T-helper 2 cell (primary cell): Measurements from ENCODE around the gene S100P.

Source experiments
- DNase-seq, 5 experiments: peaks; one replicate each; pipeline versions ENCODE4 v3.0.0 to v3.0.0-alpha.2; 2012 to 2022

The S100P gene

GRCh38 chr4:6673191-6673659 is 20.5 kb upstream of the S100P start:
- peak in 2 of 5 experiments; percentile 33 to 58 for DNase-seq

- peak; percentile 88 to 99 (median 94) for DNase-seq
Measured at GRCh38 chr4:6673660-6674499, 19.8 kb upstream of the S100P start.

GRCh38 chr4:6674500-6675149 is 19.1 kb upstream of the S100P start:
- DNase-seq: peak in 4 of 5 experiments; percentile 38 to 88 (median 60)

- DNase-seq: no peak
Measured at GRCh38 chr4:6676722-6677558, 16.7 kb upstream of the S100P start.

- DNase-seq: no peak
Measured at GRCh38 chr4:6680372-6681034, 13.2 kb upstream of the S100P start.

GRCh38 chr4:6681191-6681590 is 12.5 kb upstream of the S100P start:
- no peak for DNase-seq

- no peak for DNase-seq
Measured at GRCh38 chr4:6682862-6683590, 10.7 kb upstream of the S100P start.

GRCh38 chr4:6684656-6685055 is 9.0 kb upstream of the S100P start:
- DNase-seq: no peak

- DNase-seq: no peak
Measured at GRCh38 chr4:6686104-6686787, 7.4 kb upstream of the S100P start.

- DNase-seq: no peak
Measured at GRCh38 chr4:6687947-6688878, 5.5 kb upstream of the S100P start.

- DNase-seq: peak in 4 of 5 experiments; percentile 56 to 94 (median 68)
Measured at GRCh38 chr4:6688879-6689505, 4.7 kb upstream of the S100P start.

GRCh38 chr4:6689506-6689960 is 4.1 kb upstream of the S100P start:
- peak in 1 of 5 experiments; percentile 43 for DNase-seq

GRCh38 chr4:6692379-6692778 is 1.3 kb upstream of the S100P start:
- no peak for DNase-seq

GRCh38 chr4:6692806-6693205 is 872 bp upstream of the S100P start:
- DNase-seq: no peak

- peak in 2 of 5 experiments; percentile 52 to 69 for DNase-seq
Measured at GRCh38 chr4:6694177-6694901, 661 bp downstream of the S100P start.

GRCh38 chr4:6695660-6696610 is 2.3 kb downstream of the S100P start:
- peak in 4 of 5 experiments; percentile 23 to 98 (median 64) for DNase-seq

- DNase-seq: no peak
Measured at GRCh38 chr4:6696611-6697010, 2.9 kb downstream of the S100P start.
